ENCODE data around the gene AGPAT3. TPM values are rescaled to one million over a fixed set of nuclear protein-coding genes. Genes with fewer than 3 reads are reported as not detected.

AGPAT3 gene, protein sequence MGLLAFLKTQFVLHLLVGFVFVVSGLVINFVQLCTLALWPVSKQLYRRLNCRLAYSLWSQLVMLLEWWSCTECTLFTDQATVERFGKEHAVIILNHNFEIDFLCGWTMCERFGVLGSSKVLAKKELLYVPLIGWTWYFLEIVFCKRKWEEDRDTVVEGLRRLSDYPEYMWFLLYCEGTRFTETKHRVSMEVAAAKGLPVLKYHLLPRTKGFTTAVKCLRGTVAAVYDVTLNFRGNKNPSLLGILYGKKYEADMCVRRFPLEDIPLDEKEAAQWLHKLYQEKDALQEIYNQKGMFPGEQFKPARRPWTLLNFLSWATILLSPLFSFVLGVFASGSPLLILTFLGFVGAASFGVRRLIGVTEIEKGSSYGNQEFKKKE
- total RNA-seq = 10 to 100 TPM; 64.6 to 86.4 TPM

GRCh38 chr21:43864962-43865539 lies at the start of gene AGPAT3:
TSS of gene AGPAT3 (plus strand) at chr21:43865223. CDS start at chr21:43959682, 94,459 bp downstream.

DNA sequence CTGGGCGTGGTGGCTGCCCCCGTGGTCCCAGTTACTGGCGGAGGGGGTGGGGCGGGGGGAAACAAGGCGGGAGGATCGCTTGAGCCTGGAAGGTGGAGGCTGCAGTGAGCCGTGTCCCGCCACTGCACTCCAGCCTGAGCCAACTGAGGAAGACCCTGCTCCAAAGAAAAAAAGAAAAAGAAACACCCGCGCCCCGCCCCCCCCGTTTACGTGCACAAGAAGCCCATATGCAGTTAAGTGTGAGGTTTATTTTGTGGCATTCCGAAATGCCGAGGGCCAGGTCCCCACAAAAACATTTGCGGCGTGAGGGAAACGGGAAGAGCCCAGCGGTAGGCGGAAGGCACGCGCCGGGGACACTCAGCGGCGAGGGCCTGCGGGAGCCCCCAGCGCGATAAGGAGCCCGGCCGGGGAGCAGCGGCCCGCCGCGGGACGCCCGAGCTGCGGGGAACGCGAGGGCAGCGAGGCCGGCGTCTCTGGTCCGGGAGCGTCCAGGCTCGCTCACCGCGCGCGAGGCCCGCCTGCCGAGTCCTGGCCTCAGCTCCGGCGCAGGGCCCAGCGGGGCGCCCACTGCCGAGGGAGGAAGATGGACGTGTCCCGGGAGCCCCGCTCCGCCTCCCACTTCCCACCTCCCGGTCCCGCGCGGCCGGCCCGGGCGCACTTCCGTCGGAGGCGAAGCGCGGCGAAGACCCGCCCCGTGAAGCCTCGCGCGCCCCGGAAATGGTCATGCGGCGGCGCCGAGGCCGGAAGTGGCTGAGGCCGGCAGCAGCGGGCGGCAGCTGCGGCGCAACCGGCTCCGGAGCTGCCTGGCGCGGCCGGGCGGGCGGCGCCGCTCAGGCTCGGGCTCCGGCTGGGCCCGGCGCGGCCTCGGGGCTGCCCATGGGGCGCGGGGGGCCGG lies 146.8 kb downstream of the AGPAT3 start, which contains the start of gene TRAPPC10:
Gene TRAPPC10 (plus strand): TSS at position 731 of the 895 bp plus-strand sequence. CDS start 185 bp downstream, outside the sequence.

Small RNA genes within 50 kb of the gene (small RNA-seq; reads per million reads assigned to genes)
- gene RNU6-1150P (0 reads per million in 2 donors), gene RNU6-859P (0 reads per million in 2 donors)

Other genes with a start within 250 kb of the AGPAT3 start
- gene HSF2BP, start 205.7 kb upstream of the AGPAT3 start, total RNA-seq = 1 to 10 TPM in 1 of 2 donors, under 1 TPM in 1; 0.33 to 1.0 TPM
- 10 to 100 TPM; 16.9 to 32.0 TPM for gene RRP1B, start 205.7 kb upstream of the AGPAT3 start, total RNA-seq
- 10 to 100 TPM; 36.3 to 47.1 TPM for gene PDXK, start 146.1 kb upstream of the AGPAT3 start, total RNA-seq
- gene CSTB, start 88.9 kb upstream of the AGPAT3 start, total RNA-seq = 10 to 100 TPM; 52.3 to 65.4 TPM
- gene RRP1, start 75.6 kb upstream of the AGPAT3 start, total RNA-seq = 10 to 100 TPM; 26.2 to 33.0 TPM
- gene TRAPPC10, start 147.1 kb downstream of the AGPAT3 start, total RNA-seq = 10 to 100 TPM; 33.3 to 33.7 TPM
- 10 to 100 TPM in 1 of 2 donors, 1 to 10 TPM in 1; 1.7 to 25.3 TPM for gene PWP2, start 242.2 kb downstream of the AGPAT3 start, total RNA-seq